HepG2 (cell line): Measurements from ENCODE around the gene P2RX5. TPM values are rescaled to one million over a fixed set of nuclear protein-coding genes. Genes with fewer than 3 reads are reported as not detected.
A peak's percentile ranks its signal among the peaks of the same experiment; 100 is the strongest.

ENCODE experiments used
- EED ChIP-seq: sonication (generic); formaldehyde crosslinking; IDR thresholded peaks from 2 replicates; pipeline ENCODE4 v1.5.0; 2020; ENCODE audit warnings: mild to moderate bottlenecking, missing genetic modification reagents
- JUN ChIP-seq: sonication (generic); formaldehyde crosslinking; IDR thresholded peaks from 2 replicates; pipeline ENCODE4 v1.4.0; 2020; ENCODE audit warnings: mild to moderate bottlenecking, missing genetic modification reagents
- NR2F1 ChIP-seq, 2 experiments: fragments of 450-650 bp in 1 of 2; formaldehyde crosslinking in 1 of 2; IDR thresholded peaks; 2 replicates each; pipeline versions ENCODE4 v1.5.0 to v1.6.1; 2016 to 2020; ENCODE audit warnings: mild to moderate bottlenecking in 1 of 2, missing compliant biosample characterization in 1 of 2, missing genetic modification reagents in 1 of 2, moderate library complexity in 1 of 2
- PPARG ChIP-seq: conservative IDR thresholded peaks from 2 replicates; pipeline ENCODE4 v1.6.1; 2016; ENCODE audit warnings: missing biosample characterization, missing genetic modification reagents
- SOX13 ChIP-seq, 3 experiments: fragments of 450-650 bp in 1 of 3; sonication (generic) in 1 of 3; formaldehyde crosslinking in 1 of 3; IDR thresholded peaks in 2 of 3; conservative IDR thresholded peaks in 1 of 3; 2 replicates each; pipeline versions ENCODE4 v1.5.0 to v1.6.1; 2016 to 2020; ENCODE audit warnings: antibody characterized with exemption in 1 of 3, mild to moderate bottlenecking in 1 of 3, missing compliant biosample characterization in 1 of 3, missing genetic modification reagents in 1 of 3, moderate library complexity in 1 of 3
- SP1 ChIP-seq, 2 experiments: fragments of 450-650 bp in 1 of 2; sonication (generic) in 1 of 2; formaldehyde crosslinking in 1 of 2; IDR thresholded peaks; 2 replicates each; pipeline versions ENCODE4 v1.4.0 to v1.6.1; 2016 to 2020; ENCODE audit warnings: missing genetic modification reagents in 1 of 2
- SPEN ChIP-seq: sonication (generic); formaldehyde crosslinking; IDR thresholded peaks from 2 replicates; pipeline ENCODE4 v1.5.1; 2020; ENCODE audit warnings: low read depth, mild to moderate bottlenecking, missing genetic modification reagents
- ZFP82 ChIP-seq: sonication (generic); formaldehyde crosslinking; IDR thresholded peaks from 2 replicates; pipeline ENCODE4 v1.5.1; 2020; ENCODE audit warnings: mild to moderate bottlenecking, missing genetic modification reagents, borderline replicate concordance
- ZFY ChIP-seq: sonication (generic); formaldehyde crosslinking; IDR thresholded peaks from 2 replicates; pipeline ENCODE4 v1.4.0; 2020; ENCODE audit warnings: missing genetic modification reagents
- ZNF496 ChIP-seq: sonication (generic); formaldehyde crosslinking; IDR thresholded peaks from 2 replicates; pipeline ENCODE4 v1.8.1; 2023; ENCODE audit warnings: mild to moderate bottlenecking, moderate library complexity, missing genetic modification reagents; ENCODE audit not compliant: insufficient replicate concordance
- ZNF879 ChIP-seq: sonication (generic); formaldehyde crosslinking; IDR thresholded peaks from 2 replicates; pipeline ENCODE4 v1.8.1; 2023; ENCODE audit warnings: missing genetic modification reagents
- polyA plus RNA-seq, 8 experiments: library from polyadenylated mRNA; depleted of rRNA in 3 of 8; stranded (reverse) in 7 of 8; unstranded in 1 of 8; fragments of >200 nt; fragmentation: Illumina TruSeq in 4 of 8; extraction: Trizol in 4 of 8; gene quantifications; 2 replicates each; pipeline versions ENCODE4 v1.2.1 to v1.2.3, GENCODE V29; 2011 to 2016; ENCODE audit warnings: low read depth in 4 of 8, missing spikeins in 1 of 8, mixed read lengths in 1 of 8; ENCODE audit not compliant: insufficient read depth in 1 of 8
- total RNA-seq, 5 experiments: library from RNA; depleted of rRNA; stranded (reverse); fragments of >200 nt; fragmentation: Illumina TruSeq; extraction: Trizol; gene quantifications; 2 replicates each; pipeline ENCODE4 v1.2.3, GENCODE V29; 2016; ENCODE audit warnings: low read depth in 1 of 5
- TF ChIP-seq, protein P1 (sequence below): IDR thresholded peaks from 2 replicates; pipeline ENCODE4 v1.6.1; 2016; ENCODE audit warnings: low read depth, missing genetic modification reagents, missing compliant biosample characterization
- TF ChIP-seq, protein P2 (sequence below): sonication (generic); formaldehyde crosslinking; IDR thresholded peaks from 2 replicates; pipeline ENCODE4 v1.4.0; 2020; ENCODE audit warnings: missing genetic modification reagents
- TF ChIP-seq, protein P3 (sequence below): sonication (generic); formaldehyde crosslinking; IDR thresholded peaks from 2 replicates; pipeline ENCODE4 v1.8.1; 2023; ENCODE audit warnings: mild to moderate bottlenecking, missing genetic modification reagents, borderline replicate concordance

Gene P2RX5
- total and polyA plus RNA-seq, 2 of the 13 experiments (the other 11 are each of a cell fraction or from before 2014, with no cell fraction given) = 0.95 to 1.7 TPM

DNA sequence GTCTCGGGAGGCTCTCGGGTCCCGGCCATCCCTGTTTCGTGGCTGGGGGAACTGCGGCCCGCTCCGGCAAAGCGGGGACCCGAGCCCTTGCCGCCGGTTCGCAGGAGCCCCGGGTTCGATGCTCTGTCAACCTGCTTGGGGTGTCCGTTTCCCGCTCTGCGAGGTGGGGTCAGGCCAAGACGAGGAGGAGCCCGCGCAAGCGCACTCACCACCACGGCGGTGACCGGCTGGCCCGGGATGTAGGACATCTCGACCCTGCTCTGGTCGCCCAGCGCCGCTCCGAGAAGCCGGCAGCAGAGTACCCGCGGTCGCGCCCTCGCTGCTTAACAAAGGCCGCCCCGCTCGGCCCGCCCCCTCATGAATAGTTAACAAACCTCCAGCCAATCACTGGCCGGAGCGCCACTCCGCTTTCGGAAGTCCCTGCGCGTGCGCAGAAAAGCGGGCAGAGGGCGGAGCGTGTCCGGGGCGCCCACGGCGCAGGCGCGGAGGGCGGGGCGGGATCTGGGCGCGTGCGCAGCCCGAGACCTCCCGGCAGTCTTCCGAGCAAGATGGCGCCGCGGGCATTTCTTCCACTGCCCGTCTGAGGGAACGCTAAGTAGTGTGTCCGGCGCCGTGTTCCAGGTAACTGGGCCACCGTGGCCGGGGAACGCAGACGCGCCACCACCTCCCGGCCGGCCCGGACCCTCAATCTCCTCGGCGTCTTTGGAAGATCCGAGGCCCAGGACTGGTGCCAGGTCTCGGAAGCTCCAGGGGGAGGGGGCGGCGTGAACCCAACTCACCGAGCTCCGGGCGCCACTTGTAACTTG lies 27.5 kb downstream of the P2RX5 start, which contains the start of the genes EMC6 and TAX1BP3 (continued):
- TF ChIP-seq, protein P1, sequence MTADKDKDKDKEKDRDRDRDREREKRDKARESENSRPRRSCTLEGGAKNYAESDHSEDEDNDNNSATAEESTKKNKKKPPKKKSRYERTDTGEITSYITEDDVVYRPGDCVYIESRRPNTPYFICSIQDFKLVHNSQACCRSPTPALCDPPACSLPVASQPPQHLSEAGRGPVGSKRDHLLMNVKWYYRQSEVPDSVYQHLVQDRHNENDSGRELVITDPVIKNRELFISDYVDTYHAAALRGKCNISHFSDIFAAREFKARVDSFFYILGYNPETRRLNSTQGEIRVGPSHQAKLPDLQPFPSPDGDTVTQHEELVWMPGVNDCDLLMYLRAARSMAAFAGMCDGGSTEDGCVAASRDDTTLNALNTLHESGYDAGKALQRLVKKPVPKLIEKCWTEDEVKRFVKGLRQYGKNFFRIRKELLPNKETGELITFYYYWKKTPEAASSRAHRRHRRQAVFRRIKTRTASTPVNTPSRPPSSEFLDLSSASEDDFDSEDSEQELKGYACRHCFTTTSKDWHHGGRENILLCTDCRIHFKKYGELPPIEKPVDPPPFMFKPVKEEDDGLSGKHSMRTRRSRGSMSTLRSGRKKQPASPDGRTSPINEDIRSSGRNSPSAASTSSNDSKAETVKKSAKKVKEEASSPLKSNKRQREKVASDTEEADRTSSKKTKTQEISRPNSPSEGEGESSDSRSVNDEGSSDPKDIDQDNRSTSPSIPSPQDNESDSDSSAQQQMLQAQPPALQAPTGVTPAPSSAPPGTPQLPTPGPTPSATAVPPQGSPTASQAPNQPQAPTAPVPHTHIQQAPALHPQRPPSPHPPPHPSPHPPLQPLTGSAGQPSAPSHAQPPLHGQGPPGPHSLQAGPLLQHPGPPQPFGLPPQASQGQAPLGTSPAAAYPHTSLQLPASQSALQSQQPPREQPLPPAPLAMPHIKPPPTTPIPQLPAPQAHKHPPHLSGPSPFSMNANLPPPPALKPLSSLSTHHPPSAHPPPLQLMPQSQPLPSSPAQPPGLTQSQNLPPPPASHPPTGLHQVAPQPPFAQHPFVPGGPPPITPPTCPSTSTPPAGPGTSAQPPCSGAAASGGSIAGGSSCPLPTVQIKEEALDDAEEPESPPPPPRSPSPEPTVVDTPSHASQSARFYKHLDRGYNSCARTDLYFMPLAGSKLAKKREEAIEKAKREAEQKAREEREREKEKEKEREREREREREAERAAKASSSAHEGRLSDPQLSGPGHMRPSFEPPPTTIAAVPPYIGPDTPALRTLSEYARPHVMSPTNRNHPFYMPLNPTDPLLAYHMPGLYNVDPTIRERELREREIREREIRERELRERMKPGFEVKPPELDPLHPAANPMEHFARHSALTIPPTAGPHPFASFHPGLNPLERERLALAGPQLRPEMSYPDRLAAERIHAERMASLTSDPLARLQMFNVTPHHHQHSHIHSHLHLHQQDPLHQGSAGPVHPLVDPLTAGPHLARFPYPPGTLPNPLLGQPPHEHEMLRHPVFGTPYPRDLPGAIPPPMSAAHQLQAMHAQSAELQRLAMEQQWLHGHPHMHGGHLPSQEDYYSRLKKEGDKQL = no peak
- TF ChIP-seq NR2F1 (CRISPR knock-in tag; IDR thresholded peaks at IDR 0.05) = peak in 1 of 2 experiments; percentile 28; a peak in 1 of 4 replicates
- no peak for TF ChIP-seq PPARG
- TF ChIP-seq, protein P2, sequence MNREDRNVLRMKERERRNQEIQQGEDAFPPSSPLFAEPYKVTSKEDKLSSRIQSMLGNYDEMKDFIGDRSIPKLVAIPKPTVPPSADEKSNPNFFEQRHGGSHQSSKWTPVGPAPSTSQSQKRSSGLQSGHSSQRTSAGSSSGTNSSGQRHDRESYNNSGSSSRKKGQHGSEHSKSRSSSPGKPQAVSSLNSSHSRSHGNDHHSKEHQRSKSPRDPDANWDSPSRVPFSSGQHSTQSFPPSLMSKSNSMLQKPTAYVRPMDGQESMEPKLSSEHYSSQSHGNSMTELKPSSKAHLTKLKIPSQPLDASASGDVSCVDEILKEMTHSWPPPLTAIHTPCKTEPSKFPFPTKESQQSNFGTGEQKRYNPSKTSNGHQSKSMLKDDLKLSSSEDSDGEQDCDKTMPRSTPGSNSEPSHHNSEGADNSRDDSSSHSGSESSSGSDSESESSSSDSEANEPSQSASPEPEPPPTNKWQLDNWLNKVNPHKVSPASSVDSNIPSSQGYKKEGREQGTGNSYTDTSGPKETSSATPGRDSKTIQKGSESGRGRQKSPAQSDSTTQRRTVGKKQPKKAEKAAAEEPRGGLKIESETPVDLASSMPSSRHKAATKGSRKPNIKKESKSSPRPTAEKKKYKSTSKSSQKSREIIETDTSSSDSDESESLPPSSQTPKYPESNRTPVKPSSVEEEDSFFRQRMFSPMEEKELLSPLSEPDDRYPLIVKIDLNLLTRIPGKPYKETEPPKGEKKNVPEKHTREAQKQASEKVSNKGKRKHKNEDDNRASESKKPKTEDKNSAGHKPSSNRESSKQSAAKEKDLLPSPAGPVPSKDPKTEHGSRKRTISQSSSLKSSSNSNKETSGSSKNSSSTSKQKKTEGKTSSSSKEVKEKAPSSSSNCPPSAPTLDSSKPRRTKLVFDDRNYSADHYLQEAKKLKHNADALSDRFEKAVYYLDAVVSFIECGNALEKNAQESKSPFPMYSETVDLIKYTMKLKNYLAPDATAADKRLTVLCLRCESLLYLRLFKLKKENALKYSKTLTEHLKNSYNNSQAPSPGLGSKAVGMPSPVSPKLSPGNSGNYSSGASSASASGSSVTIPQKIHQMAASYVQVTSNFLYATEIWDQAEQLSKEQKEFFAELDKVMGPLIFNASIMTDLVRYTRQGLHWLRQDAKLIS (CRISPR knock-in tag) = no peak; the same call in 1 of the 2 replicates
- TF ChIP-seq SOX13 (IDR thresholded peaks at IDR 0.05) = no peak
- no peak for TF ChIP-seq SOX13 (CRISPR knock-in tag; conservative IDR thresholded peaks at IDR 0.05 in 1 of 2, IDR thresholded peaks at IDR 0.05 in 1 of 2)
- TF ChIP-seq, protein P3, sequence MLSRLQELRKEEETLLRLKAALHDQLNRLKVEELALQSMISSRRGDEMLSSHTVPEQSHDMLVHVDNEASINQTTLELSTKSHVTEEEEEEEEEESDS (CRISPR knock-in tag) = peak; percentile 11; the same call in 1 of the 2 replicates
- peak; percentile 90 for TF ChIP-seq ZFY (CRISPR knock-in tag)
- TF ChIP-seq SP1 (IDR thresholded peaks at IDR 0.05) = no peak
- peak; percentile 49; the same call in 1 of the 2 replicates for TF ChIP-seq SP1 (CRISPR knock-in tag; IDR thresholded peaks at IDR 0.05)
- peak; percentile 32; the same call in 1 of the 2 replicates for TF ChIP-seq ZNF879 (CRISPR knock-in tag)
- peak; percentile 12; the same call in 1 of the 2 replicates for TF ChIP-seq JUN (CRISPR knock-in tag)
- TF ChIP-seq ZNF496 (CRISPR knock-in tag) = no peak
- peak; percentile 61 for TF ChIP-seq SPEN (CRISPR knock-in tag)
- peak; percentile 89; the same call in 1 of the 2 replicates for TF ChIP-seq ZFP82
- no peak; the same call in 1 of the 2 replicates for TF ChIP-seq EED
